ENCODE measurements around the gene ZNF385A. TPM values are rescaled to one million over a fixed set of nuclear protein-coding genes. Genes with fewer than 3 reads are reported as not detected.
A peak's percentile ranks its signal among the peaks of the same experiment; 100 is the strongest.

The ZNF385A gene
- total and polyA plus RNA-seq, 9 of the 15 experiments (the other 6 are each of a cell fraction or from before 2014, with no cell fraction given): 1.0 to 111 (median 7.7) TPM

- no peak for TF ChIP-seq PBX2 (CRISPR knock-in tag; IDR thresholded peaks at IDR 0.05; ENCODE audit: low read depth)
- no peak for TF ChIP-seq PBX2 (tag; conservative IDR thresholded peaks at IDR 0.05; ENCODE audit: low read depth)
- TF ChIP-seq NFRKB (IDR thresholded peaks at IDR 0.05; ENCODE audit: low read depth): no peak
- TF ChIP-seq ZNF232 (CRISPR knock-in tag; IDR thresholded peaks at IDR 0.05): no peak
- TF ChIP-seq SRSF3 (IDR thresholded peaks at IDR 0.05; ENCODE audit: insufficient read depth, low read length): no peak
- no peak for TF ChIP-seq CSDE1 (IDR thresholded peaks at IDR 0.05)
- TF ChIP-seq NR1H2 (CRISPR knock-in tag; IDR thresholded peaks at IDR 0.05): no peak
- TF ChIP-seq KLF13 (tag; IDR thresholded peaks at IDR 0.05; ENCODE audit: borderline replicate concordance, low read depth): no peak
- TF ChIP-seq ILK (tag; IDR thresholded peaks at IDR 0.05; ENCODE audit: borderline replicate concordance, low read depth): no peak
- 0 out of 2 replicates have a peak, but pooled peaks have one; percentile 27 for TF ChIP-seq ZBED1 (IDR thresholded peaks at IDR 0.05)
- TF ChIP-seq HMBOX1 (IDR thresholded peaks at IDR 0.05): no peak
- peak; percentile 66; the same call in 1 of the 2 replicates for TF ChIP-seq ZNF592 (IDR thresholded peaks at IDR 0.05)
- no peak for TF ChIP-seq E2F3 (CRISPR knock-in tag; IDR thresholded peaks at IDR 0.05)
- TF ChIP-seq PREB (CRISPR knock-in tag; IDR thresholded peaks at IDR 0.05): peak; percentile 97; the same call in 1 of the 2 replicates
- no peak for TF ChIP-seq BCLAF1 (IDR thresholded peaks at IDR 0.05; ENCODE audit: borderline replicate concordance in 1 of 2, control insufficient read depth in 1 of 2, low read depth in 2 of 2, low read length in 1 of 2)
These were observed 16.4 kb downstream of the ZNF385A start (continued) for GRCh38 chr12:54368025-54368708.
